ENCODE measurements around the gene ANKH. TPM values are rescaled to one million over a fixed set of nuclear protein-coding genes. Genes with fewer than 3 reads are reported as not detected.

The ANKH gene
- polyA plus RNA-seq, 2 of the 4 experiments (the other 2 are of a cell fraction): 11.7 to 17.3 TPM

- ChIA-PET CTCF (interaction anchor here (0.9 to 2.5 kb wide), 3 partner anchors 11 to 17 kb away, joined by 3 to 7 read pairs (median 3); no protein-coding TSS in a partner anchor), POLR2A (no interaction called here)
- Histone ChIP-seq H3K4me3 (no peak overlapping the region), H3K9me3 (no peaks in the 10 kb centered on the region), H3K4me1 (0 out of 3 replicates have a peak, but pooled peaks cover 6% of the 10 kb centered on the region), H3K27ac (no peak overlapping the region), H3K4me2 (no peak overlapping the region)
- ATAC-seq: no peak
- FAIRE-seq: no peak
- TF ChIP-seq NFE2L2 (conservative IDR thresholded peaks at IDR 0.05; ENCODE audit: low read length) (no peak), MAFK (IDR thresholded peaks at IDR 0.05; ENCODE audit: partially characterized antibody) (peak; percentile 88)
- 80% methylated on average over 7 of the region's 7 CpGs for WGBS (ENCODE audit: missing lambda C conversion rate)
- DNase-seq (ENCODE audit: low read depth in 1 of 2, low spot score in 1 of 2): no peak
Measured at GRCh38 chr5:14901462-14902051, 30.0 kb upstream of the ANKH start.

GRCh38 chr5:14900693-14901461, 29.3 kb upstream of the ANKH start:
- CTCF ChIA-PET: interaction anchor here (0.9 to 1.5 kb wide), 2 partner anchors 11 to 16 kb away, joined by 3 read pairs; no protein-coding TSS in a partner anchor
- WGBS (ENCODE audit: missing lambda C conversion rate): 68% methylated on average over 9 of the region's 9 CpGs
- Histone ChIP-seq H3K9me3 (no peaks in the 10 kb centered on the region), H3K4me3 (no peak overlapping the region), H3K27ac (0 out of 6 replicates have a peak overlapping the region, but pooled peaks of 1 of the 2 experiments have one; percentile 3), H3K4me2 (no peak overlapping the region), H3K4me1 (0 out of 3 replicates have a peak, but pooled peaks cover 6% of the 10 kb centered on the region)
- ATAC-seq (no peak), DNase-seq (ENCODE audit: low read depth in 1 of 2, low spot score in 1 of 2) (no peak), FAIRE-seq (no peak)
- no peak for TF ChIP-seq HMGXB4 (CRISPR knock-in tag; IDR thresholded peaks at IDR 0.05; ENCODE audit: borderline replicate concordance)
- TF ChIP-seq EP300 (IDR thresholded peaks at IDR 0.05): no peak
- TF ChIP-seq CTCF (IDR thresholded peaks at IDR 0.05): no peak
- TF ChIP-seq BHLHE40 (IDR thresholded peaks at IDR 0.05; ENCODE audit: low read depth, low read length): no peak
- no peak for TF ChIP-seq ZNF302 (CRISPR knock-in tag; IDR thresholded peaks at IDR 0.05)
- TF ChIP-seq HOXB5 (CRISPR knock-in tag; IDR thresholded peaks at IDR 0.05): no peak
- no peak for TF ChIP-seq MAFK (IDR thresholded peaks at IDR 0.05; ENCODE audit: partially characterized antibody)
- no peak for TF ChIP-seq CBX2 (IDR thresholded peaks at IDR 0.05; ENCODE audit: borderline replicate concordance, low read depth)
- no peak for TF ChIP-seq USF2 (IDR thresholded peaks at IDR 0.05)
- no peak for TF ChIP-seq KDM1A (IDR thresholded peaks at IDR 0.05; ENCODE audit: low read depth)
- TF ChIP-seq RARB (CRISPR knock-in tag; IDR thresholded peaks at IDR 0.05): no peak
- TF ChIP-seq NPAS2 (CRISPR knock-in tag; IDR thresholded peaks at IDR 0.05; ENCODE audit: borderline replicate concordance): no peak
- POLR2A ChIA-PET: no interaction called here

GRCh38 chr5:14896131-14896530, 24.6 kb upstream of the ANKH start:
- FAIRE-seq: no peak
- 64% methylated on average over 7 of the region's 7 CpGs for WGBS (ENCODE audit: missing lambda C conversion rate)
- CTCF ChIA-PET: no interaction called here
- POLR2A ChIA-PET: no interaction called here
- Histone ChIP-seq H3K9me3 (no peaks in the 10 kb centered on the region), H3K4me1 (0 out of 3 replicates have a peak, but pooled peaks cover 6% of the 10 kb centered on the region), H3K4me3 (no peak overlapping the region), H3K4me2 (no peak overlapping the region), H3K27ac (no peak overlapping the region)
- TF ChIP-seq MAZ (IDR thresholded peaks at IDR 0.05; ENCODE audit: borderline replicate concordance, low read depth, low read length) (no peak), BCL3 (IDR thresholded peaks at IDR 0.05) (no peak), ZNF302 (CRISPR knock-in tag; IDR thresholded peaks at IDR 0.05) (no peak), MAX (IDR thresholded peaks at IDR 0.05) (no peak), FOSB (CRISPR knock-in tag; IDR thresholded peaks at IDR 0.05) (no peak), RARB (CRISPR knock-in tag; IDR thresholded peaks at IDR 0.05) (no peak), TFCP2L1 (CRISPR knock-in tag; IDR thresholded peaks at IDR 0.05) (no peak), HOXA7 (CRISPR knock-in tag; IDR thresholded peaks at IDR 0.05) (no peak), ATOH8 (CRISPR knock-in tag; IDR thresholded peaks at IDR 0.05; ENCODE audit: low read depth) (no peak), RCOR1 (IDR thresholded peaks at IDR 0.05; ENCODE audit: low read depth, low read length) (no peak), HMGXB4 (CRISPR knock-in tag; IDR thresholded peaks at IDR 0.05; ENCODE audit: borderline replicate concordance) (no peak)
- no peak for ATAC-seq
- no peak for DNase-seq (ENCODE audit: low read depth in 1 of 2, low spot score in 1 of 2)
